Neutrophil (primary cell): Measurements from ENCODE around the gene ENKD1.
A peak's percentile ranks its signal among the peaks of the same experiment; 100 is the strongest.

ENCODE experiments used
- H3K27ac ChIP-seq: fragments of 200-600 bp; sonication (generic); 2 replicates; pipeline ENCODE4 v1.5.1; 2016; ENCODE audit warnings: mild to moderate bottlenecking, moderate library complexity
- H3K27me3 ChIP-seq: fragments of 200-600 bp; sonication (generic); 2 replicates; pipeline ENCODE4 v1.6.0; 2016; ENCODE audit warnings: mild to moderate bottlenecking
- H3K36me3 ChIP-seq: fragments of 200-600 bp; sonication (generic); 2 replicates; pipeline ENCODE4 v1.5.1; 2017
- H3K4me1 ChIP-seq, 2 experiments: fragments of 200-600 bp in 1 of 2; sonication (generic) in 1 of 2; 1 replicate in 1 of 2; 2 replicates in 1 of 2; pipeline versions ENCODE4 v1.5.1 to v1.6.1; 2013 to 2016; ENCODE audit warnings: low read depth in 1 of 2, low read length in 1 of 2, mild to moderate bottlenecking in 1 of 2, moderate library complexity in 1 of 2; ENCODE audit not compliant: control insufficient read depth in 1 of 2, insufficient read depth in 1 of 2
- H3K4me3 ChIP-seq, 2 experiments: fragments of 200-600 bp in 1 of 2; sonication (generic) in 1 of 2; 1 replicate in 1 of 2; 2 replicates in 1 of 2; pipeline ENCODE4 v1.5.1; 2013 to 2016; ENCODE audit warnings: low read depth in 1 of 2, low read length in 1 of 2, mild to moderate bottlenecking in 1 of 2, moderate library complexity in 1 of 2
- H3K9me3 ChIP-seq: fragments of 200-600 bp; sonication (generic); 2 replicates; pipeline ENCODE4 v1.5.1; 2016
- TF ChIP-seq, protein P1 (sequence below): fragments of 200-600 bp; sonication (generic); IDR thresholded peaks from 2 replicates; pipeline ENCODE4 v1.5.1; 2016; ENCODE audit warnings: antibody characterized with exemption

Gene ENKD1

DNA sequence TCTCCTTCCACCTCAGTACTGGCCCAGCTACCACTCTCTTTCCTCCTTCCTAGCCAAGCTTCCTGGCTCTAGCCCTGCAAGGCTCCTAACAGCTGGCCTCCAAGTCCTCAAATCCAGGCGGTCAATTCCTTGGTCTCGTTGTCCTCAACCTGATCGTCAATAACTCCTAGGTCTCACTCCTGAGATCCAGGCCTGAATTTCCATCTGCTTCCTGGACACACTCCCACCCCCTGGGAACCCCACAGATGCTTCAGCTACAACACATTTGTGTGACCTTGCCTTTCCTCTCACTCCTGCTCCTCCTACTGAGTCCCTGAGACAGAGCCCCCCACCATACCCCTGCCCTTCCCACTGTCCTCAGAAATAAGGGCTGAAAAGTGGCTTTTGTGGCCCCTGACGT is 2.3 kb downstream of the ENKD1 start:
- Histone ChIP-seq H3K4me1 (peaks cover 50 to 53% of the 10 kb centered on the region in 2 experiments), H3K27me3 (peaks cover 8% of the 10 kb centered on the region), H3K9me3 (no peaks in the 10 kb centered on the region), H3K27ac (no peak overlapping the region), H3K36me3 (peaks cover 6% of the 10 kb centered on the region), H3K4me3 (no peak overlapping the region)
- TF ChIP-seq, protein P1, sequence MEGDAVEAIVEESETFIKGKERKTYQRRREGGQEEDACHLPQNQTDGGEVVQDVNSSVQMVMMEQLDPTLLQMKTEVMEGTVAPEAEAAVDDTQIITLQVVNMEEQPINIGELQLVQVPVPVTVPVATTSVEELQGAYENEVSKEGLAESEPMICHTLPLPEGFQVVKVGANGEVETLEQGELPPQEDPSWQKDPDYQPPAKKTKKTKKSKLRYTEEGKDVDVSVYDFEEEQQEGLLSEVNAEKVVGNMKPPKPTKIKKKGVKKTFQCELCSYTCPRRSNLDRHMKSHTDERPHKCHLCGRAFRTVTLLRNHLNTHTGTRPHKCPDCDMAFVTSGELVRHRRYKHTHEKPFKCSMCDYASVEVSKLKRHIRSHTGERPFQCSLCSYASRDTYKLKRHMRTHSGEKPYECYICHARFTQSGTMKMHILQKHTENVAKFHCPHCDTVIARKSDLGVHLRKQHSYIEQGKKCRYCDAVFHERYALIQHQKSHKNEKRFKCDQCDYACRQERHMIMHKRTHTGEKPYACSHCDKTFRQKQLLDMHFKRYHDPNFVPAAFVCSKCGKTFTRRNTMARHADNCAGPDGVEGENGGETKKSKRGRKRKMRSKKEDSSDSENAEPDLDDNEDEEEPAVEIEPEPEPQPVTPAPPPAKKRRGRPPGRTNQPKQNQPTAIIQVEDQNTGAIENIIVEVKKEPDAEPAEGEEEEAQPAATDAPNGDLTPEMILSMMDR = no peak

DNA sequence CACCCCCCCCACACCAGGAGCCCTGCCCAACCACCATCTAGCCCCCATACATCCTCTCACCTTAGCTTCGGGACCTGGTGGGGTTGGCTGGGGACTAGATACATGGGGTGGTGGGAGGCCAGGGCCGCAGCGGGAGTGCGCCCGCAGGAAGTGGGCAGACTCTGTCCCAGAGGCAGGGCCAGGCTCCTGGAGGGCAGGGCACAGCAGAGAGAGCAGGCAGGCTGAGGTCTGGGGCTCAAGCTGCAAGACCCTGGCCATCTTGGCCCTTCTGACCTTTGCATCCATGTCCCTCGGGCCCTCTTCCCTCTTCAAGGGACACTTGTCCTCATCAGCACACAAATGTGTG is 2.7 kb downstream of the ENKD1 start:
- Histone ChIP-seq H3K27me3 (peaks cover 8% of the 10 kb centered on the region), H3K4me1 (peaks cover 50 to 53% of the 10 kb centered on the region in 2 experiments), H3K4me3 (no peak overlapping the region), H3K36me3 (peaks cover 6% of the 10 kb centered on the region), H3K27ac (no peak overlapping the region), H3K9me3 (no peaks in the 10 kb centered on the region)
- TF ChIP-seq, protein P1 = no peak

DNA sequence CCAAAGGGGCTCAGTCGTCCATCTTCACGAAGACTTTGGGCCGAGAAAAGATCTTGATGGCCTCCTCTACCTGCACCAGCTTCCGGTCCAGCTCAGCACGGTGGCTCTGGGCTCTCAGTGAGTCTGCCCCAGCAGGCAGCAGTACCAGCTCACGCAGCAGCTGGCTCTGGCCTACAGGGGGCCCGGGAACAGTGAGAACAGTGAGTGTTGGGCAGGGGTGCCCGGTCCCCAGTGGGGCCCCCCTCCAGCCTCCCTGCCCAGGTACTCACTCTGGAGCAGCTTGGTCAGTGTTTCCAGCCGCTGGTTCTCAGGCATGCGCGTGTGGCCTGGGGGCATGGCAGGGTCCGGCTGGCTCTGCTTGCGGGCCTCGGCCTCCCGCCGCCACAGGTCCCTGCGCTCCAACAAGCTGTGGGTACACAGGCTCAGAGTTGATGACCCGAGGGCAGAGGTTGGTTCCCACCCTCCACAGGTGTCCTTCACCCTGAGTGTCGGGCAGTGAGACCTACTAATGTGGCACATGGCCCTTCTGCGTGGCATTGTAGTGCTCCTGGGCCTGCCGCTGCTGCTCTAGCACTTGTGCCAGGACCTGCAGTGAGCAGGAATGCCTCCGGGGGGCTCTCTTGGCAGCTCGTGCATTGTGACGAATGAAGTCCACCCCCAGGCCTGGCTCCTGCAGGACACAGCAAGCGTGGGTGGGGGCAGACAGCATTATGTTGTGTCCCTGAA is 3.2 kb downstream of the ENKD1 start:
- Histone ChIP-seq H3K36me3 (peaks cover 7% of the 10 kb centered on the region), H3K4me3 (no peak overlapping the region), H3K4me1 (peaks cover 49 to 51% of the 10 kb centered on the region in 2 experiments)

DNA sequence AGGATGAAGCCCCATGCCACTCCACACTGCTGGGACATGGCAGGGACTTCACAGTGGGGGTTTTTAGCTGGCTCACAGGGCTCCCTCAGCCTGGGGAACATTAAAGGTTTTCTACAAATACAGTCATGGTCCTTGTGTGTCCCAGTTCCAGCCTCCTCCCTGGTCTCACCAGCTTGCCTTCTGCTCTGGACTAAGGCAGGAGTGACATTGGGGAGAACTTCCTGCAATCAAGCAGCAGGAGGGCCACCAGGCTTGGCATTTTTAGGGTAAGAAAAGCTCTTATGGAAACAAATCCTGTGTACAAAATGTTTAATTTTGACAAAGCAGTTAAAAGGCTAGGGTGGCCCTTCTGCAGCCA is 3.9 kb downstream of the ENKD1 start:
- Histone ChIP-seq H3K36me3 (peaks cover 14% of the 10 kb centered on the region), H3K27ac (no peak overlapping the region), H3K9me3 (no peaks in the 10 kb centered on the region), H3K4me1 (peaks cover 42 to 44% of the 10 kb centered on the region in 2 experiments), H3K27me3 (peaks cover 8% of the 10 kb centered on the region), H3K4me3 (no peak overlapping the region)
- TF ChIP-seq, protein P1 = no peak

More for the DNA sequence above, 3.2 kb downstream of the ENKD1 start:
- Histone ChIP-seq H3K9me3 (no peaks in the 10 kb centered on the region), H3K27me3 (peaks cover 8% of the 10 kb centered on the region), H3K27ac (no peak overlapping the region)
- TF ChIP-seq, protein P1 = no peak

DNA sequence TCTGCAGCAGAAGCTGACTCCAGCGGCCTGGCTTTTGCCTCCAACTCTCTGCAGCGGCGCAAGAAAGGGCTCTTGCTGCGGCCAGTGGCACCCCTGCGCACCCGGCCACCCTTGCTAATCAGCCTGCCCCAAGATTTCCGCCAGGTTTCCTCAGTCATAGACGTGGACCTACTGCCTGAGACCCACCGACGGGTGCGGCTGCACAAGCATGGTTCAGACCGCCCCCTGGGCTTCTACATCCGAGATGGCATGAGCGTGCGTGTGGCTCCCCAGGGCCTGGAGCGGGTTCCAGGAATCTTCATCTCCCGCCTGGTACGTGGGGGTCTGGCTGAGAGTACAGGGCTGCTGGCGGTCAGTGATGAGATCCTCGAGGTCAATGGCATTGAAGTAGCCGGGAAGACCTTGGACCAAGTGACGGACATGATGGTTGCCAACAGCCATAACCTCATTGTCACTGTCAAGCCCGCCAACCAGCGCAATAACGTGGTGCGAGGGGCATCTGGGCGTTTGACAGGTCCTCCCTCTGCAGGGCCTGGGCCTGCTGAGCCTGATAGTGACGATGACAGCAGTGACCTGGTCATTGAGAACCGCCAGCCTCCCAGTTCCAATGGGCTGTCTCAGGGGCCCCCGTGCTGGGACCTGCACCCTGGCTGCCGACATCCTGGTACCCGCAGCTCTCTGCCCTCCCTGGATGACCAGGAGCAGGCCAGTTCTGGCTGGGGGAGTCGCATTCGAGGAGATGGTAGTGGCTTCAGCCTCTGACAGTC is 4.5 kb downstream of the ENKD1 start:
- TF ChIP-seq, protein P1 = no peak
- peaks cover 8% of the 10 kb centered on the region for H3K27me3 ChIP-seq
- H3K27ac ChIP-seq = no peak overlapping the region
- H3K36me3 ChIP-seq = peaks cover 18% of the 10 kb centered on the region
- peaks cover 36 to 39% of the 10 kb centered on the region in 2 experiments for H3K4me1 ChIP-seq
- H3K9me3 ChIP-seq = no peaks in the 10 kb centered on the region
- H3K4me3 ChIP-seq = peak overlapping the region in 1 of 2 experiments; percentile 99
